Activated T-helper 1 cell treated with anti-CD3 and anti-CD28 coated beads, Interleukin-12 subunit alpha, Interleukin-12 subunit beta, Interleukin-2, Interleukin-4 antibody, amounts not matched to agents 30 ng/mL and 10 ng/mL and 1 ng/mL, durations not matched to agents 14 hours and 24 hours and 36 hours (primary cell): ENCODE measurements around the gene ANKRD13D. TPM values are rescaled to one million over a fixed set of nuclear protein-coding genes. Genes with fewer than 3 reads are reported as not detected.

Source experiments
- DNase-seq: peaks from one replicate; pipeline ENCODE4 v3.0.0; 2021; ENCODE audit warnings: low spot score
- H3K27ac Mint-ChIP-seq: one replicate; pipeline ENCODE4 v1.8.0; 2021; ENCODE audit warnings: mild to moderate bottlenecking, mixed read lengths
- H3K27me3 Mint-ChIP-seq: one replicate; pipeline ENCODE4 v1.8.0; 2022; ENCODE audit warnings: mild to moderate bottlenecking, moderate library complexity, mixed read lengths; ENCODE audit not compliant: insufficient read depth
- H3K36me3 Mint-ChIP-seq: one replicate; pipeline ENCODE4 v1.8.0; 2021; ENCODE audit warnings: low read depth, mixed read lengths
- H3K4me1 Mint-ChIP-seq: one replicate; pipeline ENCODE4 v1.8.0; 2021; ENCODE audit warnings: low read depth, mixed read lengths
- H3K4me3 Mint-ChIP-seq: one replicate; pipeline ENCODE4 v1.8.0; 2021; ENCODE audit warnings: mild to moderate bottlenecking, moderate library complexity, mixed read lengths
- H3K9me3 Mint-ChIP-seq: one replicate; pipeline ENCODE4 v1.8.0; 2021; ENCODE audit warnings: mixed read lengths
- intact Hi-C: fragments of 100-400 bp; cut with micrococcal nuclease; formaldehyde crosslinking; loops from one replicate; pipeline ENCODE4 v1.15.1; 2024
- total RNA-seq: library from RNA; stranded (reverse); gene quantifications from 2 replicates; pipeline ENCODE4 v1.2.3, GENCODE V29; 2022

The ANKRD13D gene
- 124 and 129 TPM in 2 replicates for total RNA-seq

- peaks cover 2% of the 10 kb centered on the region for H3K27me3 Mint-ChIP-seq
- H3K36me3 Mint-ChIP-seq: peaks cover 33% of the 10 kb centered on the region
- peak within 1 kb of the TSS; percentile 90 for H3K4me3 Mint-ChIP-seq
- H3K27ac Mint-ChIP-seq: peak within 1 kb of the TSS; percentile 97
- intact Hi-C loops: loop anchor here (2.0 to 5.0 kb wide), 3 partner anchors 14 to 218 kb away; partner anchors contain the start of genes CDK2AP2, PITPNM1 and SSH3
- H3K9me3 Mint-ChIP-seq: no peaks in the 10 kb centered on the region
- DNase-seq: no peak
- H3K4me1 Mint-ChIP-seq: peaks cover 42% of the 10 kb centered on the region
These were observed at the start of gene ANKRD13D for GRCh38 chr11:67289226-67289650. Gene ANKRD13D (plus strand): TSS chr11:67289303. CDS start chr11:67289461, 158 bp downstream.

GRCh38 chr11:67239783-67240575 is 49.1 kb upstream of the ANKRD13D start:
- intact Hi-C loops: loop anchor here (1.0 to 10.0 kb wide), 11 partner anchors 10 to 623 kb away; partner anchors contain the start of genes KDM2A, PC, RBM14 and RBM4
- no peaks in the 10 kb centered on the region for H3K9me3 Mint-ChIP-seq
- peaks cover 58% of the 10 kb centered on the region for H3K4me1 Mint-ChIP-seq
- peak overlapping the region; percentile 100 for H3K4me3 Mint-ChIP-seq
- peak; percentile 96 for DNase-seq
- no peaks in the 10 kb centered on the region for H3K27me3 Mint-ChIP-seq
- peaks cover 42% of the 10 kb centered on the region for H3K36me3 Mint-ChIP-seq
- peak overlapping the region; percentile 100 for H3K27ac Mint-ChIP-seq

- Mint-ChIP-seq H3K9me3 (no peaks in the 10 kb centered on the region), H3K36me3 (peaks cover 48% of the 10 kb centered on the region), H3K27me3 (no peaks in the 10 kb centered on the region), H3K4me3 (peak overlapping the region; percentile 100), H3K27ac (peak overlapping the region; percentile 100), H3K4me1 (peaks cover 66% of the 10 kb centered on the region)
- intact Hi-C loops: loop anchor here (1.0 to 5.0 kb wide), 9 partner anchors 13 to 624 kb away; partner anchors contain the start of genes POLD4, RBM14 and RBM4
- DNase-seq: peak; percentile 81
These were observed 48.3 kb upstream of the ANKRD13D start for GRCh38 chr11:67240576-67241389.

GRCh38 chr11:67242548-67242947 is 46.6 kb upstream of the ANKRD13D start:
- H3K27ac Mint-ChIP-seq: peak overlapping the region; percentile 73
- H3K4me3 Mint-ChIP-seq: peak overlapping the region; percentile 100
- H3K4me1 Mint-ChIP-seq: peaks cover 75% of the 10 kb centered on the region
- no peaks in the 10 kb centered on the region for H3K9me3 Mint-ChIP-seq
- DNase-seq: no peak
- peaks cover 55% of the 10 kb centered on the region for H3K36me3 Mint-ChIP-seq
- H3K27me3 Mint-ChIP-seq: no peaks in the 10 kb centered on the region
- intact Hi-C loops: loop anchor here (5.0 kb wide), 1 partner anchor 605 kb away; the partner anchor contains the start of gene RBM4

- Mint-ChIP-seq H3K27me3 (no peaks in the 10 kb centered on the region), H3K36me3 (peaks cover 59% of the 10 kb centered on the region), H3K4me3 (peak overlapping the region; percentile 100), H3K9me3 (no peaks in the 10 kb centered on the region), H3K4me1 (peaks cover 75% of the 10 kb centered on the region), H3K27ac (peak overlapping the region; percentile 36)
- intact Hi-C loops: loop anchor here (5.0 kb wide), 1 partner anchor 606 kb away; the partner anchor contains the start of gene RBM4
- DNase-seq: no peak
These were observed 46.1 kb upstream of the ANKRD13D start for GRCh38 chr11:67243051-67243450.

- no peak for DNase-seq
- Mint-ChIP-seq H3K27me3 (no peaks in the 10 kb centered on the region), H3K27ac (no peak overlapping the region), H3K4me3 (peak overlapping the region; percentile 21), H3K9me3 (no peaks in the 10 kb centered on the region), H3K36me3 (peaks cover 77% of the 10 kb centered on the region), H3K4me1 (peaks cover 71% of the 10 kb centered on the region)
- intact Hi-C loops: no loop called here
These were observed 44.1 kb upstream of the ANKRD13D start for GRCh38 chr11:67245046-67245445.

GRCh38 chr11:67247946-67248550 is 41.1 kb upstream of the ANKRD13D start:
- no peak for DNase-seq
- intact Hi-C loops: no loop called here
- Mint-ChIP-seq H3K27ac (no peak overlapping the region), H3K9me3 (no peaks in the 10 kb centered on the region), H3K4me1 (peaks cover 68% of the 10 kb centered on the region), H3K27me3 (no peaks in the 10 kb centered on the region), H3K36me3 (peaks cover 80% of the 10 kb centered on the region), H3K4me3 (no peak overlapping the region)

- peaks cover 83% of the 10 kb centered on the region for H3K36me3 Mint-ChIP-seq
- intact Hi-C loops: no loop called here
- DNase-seq: no peak
- no peak overlapping the region for H3K27ac Mint-ChIP-seq
- H3K9me3 Mint-ChIP-seq: no peaks in the 10 kb centered on the region
- peaks cover 69% of the 10 kb centered on the region for H3K4me1 Mint-ChIP-seq
- H3K4me3 Mint-ChIP-seq: no peak overlapping the region
- no peaks in the 10 kb centered on the region for H3K27me3 Mint-ChIP-seq
These were observed 40.5 kb upstream of the ANKRD13D start for GRCh38 chr11:67248653-67249052.

GRCh38 chr11:67250059-67251043 is 38.8 kb upstream of the ANKRD13D start:
- Mint-ChIP-seq H3K4me3 (no peak overlapping the region), H3K9me3 (no peaks in the 10 kb centered on the region), H3K27me3 (no peaks in the 10 kb centered on the region), H3K4me1 (peaks cover 69% of the 10 kb centered on the region), H3K27ac (no peak overlapping the region), H3K36me3 (peaks cover 84% of the 10 kb centered on the region)
- DNase-seq: no peak
- intact Hi-C loops: no loop called here

GRCh38 chr11:67251841-67252240 is 37.3 kb upstream of the ANKRD13D start:
- Mint-ChIP-seq H3K9me3 (no peaks in the 10 kb centered on the region), H3K36me3 (peaks cover 85% of the 10 kb centered on the region), H3K4me3 (no peak overlapping the region), H3K27ac (no peak overlapping the region), H3K27me3 (no peaks in the 10 kb centered on the region), H3K4me1 (peaks cover 55% of the 10 kb centered on the region)
- intact Hi-C loops: no loop called here
- no peak for DNase-seq

GRCh38 chr11:67252831-67253239 is 36.3 kb upstream of the ANKRD13D start:
- DNase-seq: no peak
- intact Hi-C loops: loop anchor here (1.0 kb wide), 2 partner anchors 9 to 12 kb away; no protein-coding TSS in a partner anchor
- Mint-ChIP-seq H3K36me3 (peaks cover 90% of the 10 kb centered on the region), H3K9me3 (no peaks in the 10 kb centered on the region), H3K27ac (peak overlapping the region; percentile 30), H3K4me1 (peaks cover 55% of the 10 kb centered on the region), H3K4me3 (no peak overlapping the region), H3K27me3 (no peaks in the 10 kb centered on the region)
